PC-3 (cell line): ENCODE results near the gene GZF1. TPM values are rescaled to one million over a fixed set of nuclear protein-coding genes. Genes with fewer than 3 reads are reported as not detected.
A peak's percentile ranks its signal among the peaks of the same experiment; 100 is the strongest.

Experiments used
- ATAC-seq: fragments of 200-7000 bp; cut with Tn5 transposase; 2 replicates; pipeline ENCODE4 v1.9.1; 2020; ENCODE audit warnings: mild to moderate bottlenecking, moderate library complexity
- BruUV-seq: library from RNA; stranded (reverse); fragments of 400-500 nt; replicated peaks from 2 replicates; lab custom pipeline; 2021; lab: Mats Ljungman, UMichigan
- CTCF ChIA-PET: fragments of 300-600 bp; sonication (Branson Sonifier 250); formaldehyde crosslinking; loops from one replicate; lab custom pipeline; 2022; ENCODE audit warnings: antibody characterized with exemption; lab: Charles Lee
- POLR2A ChIA-PET: fragments of 300-600 bp; sonication (Branson Sonifier 250); formaldehyde crosslinking; loops from one replicate; lab custom pipeline; 2022; ENCODE audit warnings: antibody characterized with exemption; ENCODE audit not compliant: unreplicated experiment; lab: Charles Lee
- DNase-seq: peaks from one replicate; pipeline ENCODE4 v3.0.0-alpha.2; 2015
- H2AFZ ChIP-seq: fragments of 300-600 bp; sonication (generic); 2 replicates; pipeline ENCODE4 v1.6.0; 2016; ENCODE audit warnings: antibody characterized with exemption, low read length
- H3F3A ChIP-seq: fragments of 300-600 bp; sonication (generic); one replicate; pipeline ENCODE4 v1.6.0; 2017; ENCODE audit warnings: antibody characterized with exemption, low read length, control low read depth, mild to moderate bottlenecking; ENCODE audit not compliant: unreplicated experiment
- H3K27ac ChIP-seq: fragments of 300-600 bp; sonication (generic); 2 replicates; pipeline ENCODE4 v1.5.1; 2016; ENCODE audit warnings: mild to moderate bottlenecking, low read length
- H3K27me3 ChIP-seq: fragments of 300-600 bp; sonication (generic); 2 replicates; pipeline ENCODE4 v1.6.1; 2016; ENCODE audit warnings: low read length, mixed read lengths
- H3K36me3 ChIP-seq: fragments of 300-600 bp; sonication (generic); 2 replicates; pipeline ENCODE4 v1.6.1; 2016; ENCODE audit warnings: low read depth, mixed run types, low read length, mixed read lengths
- H3K4me1 ChIP-seq: fragments of 300-600 bp; sonication (generic); 2 replicates; pipeline ENCODE4 v1.5.1; 2016; ENCODE audit warnings: low read length; ENCODE audit not compliant: insufficient read depth
- H3K4me2 ChIP-seq: fragments of 300-600 bp; sonication (generic); 2 replicates; pipeline ENCODE4 v1.6.0; 2016; ENCODE audit warnings: low read length
- H3K4me3 ChIP-seq: fragments of 300-600 bp; sonication (generic); 2 replicates; pipeline ENCODE4 v1.5.1; 2016; ENCODE audit warnings: mild to moderate bottlenecking, low read length, mixed read lengths
- H3K79me2 ChIP-seq: fragments of 300-600 bp; sonication (generic); 2 replicates; pipeline ENCODE4 v1.6.1; 2017; ENCODE audit warnings: low read length, mixed read lengths
- H3K9ac ChIP-seq: fragments of 300-600 bp; sonication (generic); 2 replicates; pipeline ENCODE4 v1.6.0; 2016; ENCODE audit warnings: mild to moderate bottlenecking, low read length
- H3K9me2 ChIP-seq: fragments of 300-600 bp; sonication (generic); replicated peaks from 2 replicates; pipeline ENCODE4 v1.6.1; 2016; ENCODE audit warnings: mixed run types, low read length, mixed read lengths
- H3K9me3 ChIP-seq: fragments of 300-600 bp; sonication (generic); 2 replicates; pipeline ENCODE4 v1.6.1; 2016; ENCODE audit warnings: low read length, mixed read lengths
- H4K20me1 ChIP-seq: fragments of 300-600 bp; sonication (generic); 2 replicates; pipeline ENCODE4 v1.6.1; 2016; ENCODE audit warnings: low read length, mixed read lengths
- EZH2 ChIP-seq: fragments of 300-600 bp; sonication (generic); IDR thresholded peaks from one replicate; pipeline ENCODE4 v1.6.1; 2017; ENCODE audit warnings: antibody characterized with exemption, mild to moderate bottlenecking, low read length; ENCODE audit not compliant: unreplicated experiment
- EZH2phosphoT487 ChIP-seq: fragments of 300-600 bp; sonication (generic); IDR thresholded peaks from 2 replicates; pipeline ENCODE4 v1.6.1; 2018; ENCODE audit warnings: mild to moderate bottlenecking, antibody characterized with exemption, low read length, borderline replicate concordance
- intact Hi-C: fragments of 100-400 bp; cut with micrococcal nuclease; formaldehyde crosslinking; loops from 2 replicates; pipeline ENCODE4 v1.9.0; 2023
- total RNA-seq: library from RNA; depleted of rRNA; stranded (reverse); fragments of >200 nt; gene quantifications from 2 replicates; pipeline ENCODE4 v1.2.3, GENCODE V29; 2014
- TF ChIP-seq, protein P1 (sequence below): fragments of 300-600 bp; sonication (generic); conservative IDR thresholded peaks from 2 replicates; pipeline ENCODE4 v1.5.1; 2017; ENCODE audit warnings: antibody characterized with exemption, low read depth, mild to moderate bottlenecking, low read length

Gene GZF1
- total RNA-seq, 1 experiment from 2014 or later = 16.0 TPM

DNA sequence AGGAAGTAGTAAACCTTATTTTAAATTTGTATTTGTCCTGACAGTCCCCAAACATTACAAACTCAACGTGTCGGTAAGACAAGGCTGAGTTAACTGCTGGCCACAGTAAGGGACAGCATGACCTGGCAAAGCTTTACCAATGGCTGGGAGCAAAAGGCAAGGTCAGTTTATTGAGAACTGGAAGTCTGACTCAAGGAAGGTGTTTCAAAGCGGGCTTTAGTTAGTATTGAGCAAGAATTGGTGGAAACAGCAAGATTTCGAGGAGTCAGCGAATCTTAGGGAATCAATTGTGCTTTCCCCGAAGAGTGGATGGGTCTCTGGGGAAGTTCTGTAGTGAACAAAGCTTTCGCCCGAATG, 885 bp upstream of the GZF1 start:
- TF ChIP-seq EZH2phosphoT487 (no peak), EZH2 (no peak)
- TF ChIP-seq, protein P1, sequence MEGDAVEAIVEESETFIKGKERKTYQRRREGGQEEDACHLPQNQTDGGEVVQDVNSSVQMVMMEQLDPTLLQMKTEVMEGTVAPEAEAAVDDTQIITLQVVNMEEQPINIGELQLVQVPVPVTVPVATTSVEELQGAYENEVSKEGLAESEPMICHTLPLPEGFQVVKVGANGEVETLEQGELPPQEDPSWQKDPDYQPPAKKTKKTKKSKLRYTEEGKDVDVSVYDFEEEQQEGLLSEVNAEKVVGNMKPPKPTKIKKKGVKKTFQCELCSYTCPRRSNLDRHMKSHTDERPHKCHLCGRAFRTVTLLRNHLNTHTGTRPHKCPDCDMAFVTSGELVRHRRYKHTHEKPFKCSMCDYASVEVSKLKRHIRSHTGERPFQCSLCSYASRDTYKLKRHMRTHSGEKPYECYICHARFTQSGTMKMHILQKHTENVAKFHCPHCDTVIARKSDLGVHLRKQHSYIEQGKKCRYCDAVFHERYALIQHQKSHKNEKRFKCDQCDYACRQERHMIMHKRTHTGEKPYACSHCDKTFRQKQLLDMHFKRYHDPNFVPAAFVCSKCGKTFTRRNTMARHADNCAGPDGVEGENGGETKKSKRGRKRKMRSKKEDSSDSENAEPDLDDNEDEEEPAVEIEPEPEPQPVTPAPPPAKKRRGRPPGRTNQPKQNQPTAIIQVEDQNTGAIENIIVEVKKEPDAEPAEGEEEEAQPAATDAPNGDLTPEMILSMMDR = no peak
- H3K4me1 ChIP-seq = peaks cover 44% of the 10 kb centered on the region
- no peak for ATAC-seq
- no peaks in the 10 kb centered on the region for H3K9me3 ChIP-seq
- H3F3A ChIP-seq = peaks cover 8% of the 10 kb centered on the region
- H3K4me3 ChIP-seq = peak overlapping the region; percentile 92
- H3K27ac ChIP-seq = peak overlapping the region; percentile 62
- peaks cover 6% of the 10 kb centered on the region; the same call in 1 of the 2 replicates for H3K36me3 ChIP-seq
- peaks cover 17% of the 10 kb centered on the region for H4K20me1 ChIP-seq
- ChIA-PET POLR2A (no interaction called here), CTCF (interaction anchor here (1.2 kb wide), 1 partner anchor 11 kb away, joined by 7 read pairs; no protein-coding TSS in a partner anchor)
- H3K9ac ChIP-seq = peak overlapping the region; percentile 82
- BruUV-seq = no TSS peak
- H3K27me3 ChIP-seq = no peaks in the 10 kb centered on the region
- intact Hi-C loops = loop anchor here (5.0 kb wide), 2 partner anchors 266 to 779 kb away; partner anchors contain the start of gene FOXA2
- H3K79me2 ChIP-seq = peaks cover 42% of the 10 kb centered on the region
- H2AFZ ChIP-seq = peak overlapping the region; percentile 73
- peak overlapping the region; percentile 90 for H3K4me2 ChIP-seq
- DNase-seq = peak; percentile 26
- H3K9me2 ChIP-seq = no peaks in the 10 kb centered on the region

DNA sequence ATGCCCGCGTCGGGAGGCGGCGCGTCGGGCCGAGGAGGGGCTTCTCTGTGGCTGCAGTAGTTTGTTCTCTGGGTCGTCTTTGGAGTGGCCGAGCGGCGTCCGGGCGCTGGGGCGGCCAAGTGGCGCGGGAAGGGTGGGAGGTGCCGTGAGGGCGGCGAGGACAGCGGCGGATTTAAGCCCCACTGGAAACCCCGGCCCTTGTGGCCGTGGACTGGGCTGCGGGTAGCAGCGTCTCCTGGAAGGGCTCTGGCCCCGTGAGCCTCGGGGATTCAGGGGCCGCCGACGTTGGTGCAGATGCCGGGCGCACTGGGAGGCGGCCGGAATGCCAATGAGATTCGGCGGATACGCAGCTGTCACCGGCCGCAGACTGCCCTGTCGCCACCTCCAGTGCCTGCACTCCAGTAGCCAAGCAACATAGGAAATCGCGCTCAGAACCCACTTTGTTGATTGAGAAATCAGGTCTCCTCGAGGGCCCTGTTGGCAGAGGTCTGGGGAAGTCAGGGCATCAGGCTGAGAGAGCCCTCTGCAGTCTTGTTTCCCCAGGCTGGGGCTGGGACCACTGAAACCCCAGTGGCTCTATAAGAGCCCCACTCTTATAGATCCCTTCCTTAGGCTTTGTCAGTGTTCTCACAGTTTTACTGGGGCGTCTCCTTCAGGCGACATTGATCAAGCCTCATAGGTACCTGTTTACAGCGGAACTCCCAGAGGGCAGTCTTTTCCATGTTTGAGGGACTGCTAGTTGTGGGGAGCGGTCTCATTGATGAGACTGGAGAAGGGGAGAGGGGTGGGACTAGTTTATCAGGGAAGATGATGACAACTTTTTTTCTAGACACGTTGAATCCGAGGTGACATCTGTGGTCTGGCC, 642 bp downstream of the GZF1 start:
- Histone ChIP-seq H3K9me3 (no peaks in the 10 kb centered on the region), H3K4me3 (peak overlapping the region; percentile 92), H3K9ac (peak overlapping the region; percentile 67), H3K4me2 (peak overlapping the region; percentile 99), H3K27me3 (no peaks in the 10 kb centered on the region), H3K9me2 (no peaks in the 10 kb centered on the region), H4K20me1 (peaks cover 32% of the 10 kb centered on the region), H3K79me2 (peaks cover 55% of the 10 kb centered on the region), H3F3A (peaks cover under 1% of the 10 kb centered on the region), H2AFZ (peak overlapping the region; percentile 76), H3K4me1 (peaks cover 49% of the 10 kb centered on the region), H3K36me3 (peaks cover 9% of the 10 kb centered on the region; the same call in 1 of the 2 replicates), H3K27ac (no peak overlapping the region)
- ChIA-PET CTCF (no interaction called here), POLR2A (no interaction called here)
- intact Hi-C loops = loop anchor here (1.0 to 5.0 kb wide), 3 partner anchors 12 to 780 kb away; partner anchors contain the start of genes FOXA2 and NXT1
- TSS peak; percentile 36 for BruUV-seq
- peak; percentile 12 for ATAC-seq
- peak; percentile 31 for DNase-seq
- TF ChIP-seq EZH2 = no peak
- TF ChIP-seq, protein P1 = peak; percentile 17; the same call in 1 of the 2 replicates

DNA sequence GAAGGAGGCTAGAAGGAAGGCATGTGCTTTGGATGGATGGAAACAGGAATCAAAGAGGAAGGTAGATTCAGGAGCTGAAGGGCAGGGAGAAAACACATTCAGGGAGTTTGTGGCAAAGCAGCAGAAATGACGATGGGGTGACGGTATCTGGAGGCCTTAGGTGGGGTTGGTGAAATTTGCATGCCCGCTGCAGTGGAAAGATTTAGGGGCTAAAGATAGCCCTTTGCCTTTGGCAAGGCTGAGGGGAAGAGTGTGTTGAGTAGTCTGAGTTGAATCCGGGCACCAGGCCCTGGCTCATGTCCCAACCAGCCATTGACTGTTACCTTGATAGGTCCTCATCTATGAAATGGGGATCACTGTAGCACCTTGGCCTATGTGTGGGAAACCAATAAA, 1.3 kb downstream of the GZF1 start:
- Histone ChIP-seq H3K4me1 (peaks cover 55% of the 10 kb centered on the region), H3K9ac (peak overlapping the region; percentile 67), H3K9me3 (no peaks in the 10 kb centered on the region), H3K4me3 (peak overlapping the region; percentile 92), H4K20me1 (peaks cover 39% of the 10 kb centered on the region), H3K27me3 (no peaks in the 10 kb centered on the region), H3K79me2 (peaks cover 62% of the 10 kb centered on the region), H3K36me3 (peaks cover 9% of the 10 kb centered on the region; the same call in 1 of the 2 replicates), H2AFZ (no peak overlapping the region), H3K27ac (no peak overlapping the region), H3K4me2 (peak overlapping the region; percentile 99), H3F3A (no peaks in the 10 kb centered on the region), H3K9me2 (no peaks in the 10 kb centered on the region)
- no TSS peak for BruUV-seq
- ATAC-seq (no peak), DNase-seq (no peak)
- TF ChIP-seq EZH2 = no peak
- POLR2A ChIA-PET = no interaction called here
- intact Hi-C loops = loop anchor here (5.0 kb wide), 2 partner anchors 264 to 781 kb away; partner anchors contain the start of gene FOXA2
- CTCF ChIA-PET = no interaction called here
